GM19043 (cell line): Measurements from ENCODE around the gene HILPDA.
"Not testable (repeated sequence)": the region's sequence is repeated elsewhere in the genome, so short reads cannot be mapped to it uniquely, and the experiment has no call there.

Experiments used
- ATAC-seq: cut with Tn5 transposase; IDR thresholded peaks from one replicate; pipeline ENCODE4 v1.9.1; 2021; ENCODE audit warnings: low read depth; ENCODE audit not compliant: unreplicated experiment

The HILPDA gene

GRCh38 chr7:128431221-128431620 lies 24.5 kb upstream of the HILPDA start:
- no peak for ATAC-seq

- no peak for ATAC-seq
Observed at GRCh38 chr7:128431754-128432153, 23.9 kb upstream of the HILPDA start.

- ATAC-seq: no peak
Observed at GRCh38 chr7:128434413-128435326, 21.0 kb upstream of the HILPDA start.

- no peak for ATAC-seq
Observed at GRCh38 chr7:128435327-128435686, 20.4 kb upstream of the HILPDA start.

GRCh38 chr7:128437426-128438332 lies 18.0 kb upstream of the HILPDA start:
- peak; percentile 72 for ATAC-seq

GRCh38 chr7:128442356-128442755 lies 13.3 kb upstream of the HILPDA start:
- ATAC-seq: no peak

- ATAC-seq: no peak
Observed at GRCh38 chr7:128443831-128444600, 11.7 kb upstream of the HILPDA start.

GRCh38 chr7:128446306-128446705 lies 9.4 kb upstream of the HILPDA start:
- ATAC-seq: no peak

- no peak for ATAC-seq
Observed at GRCh38 chr7:128447941-128448564, 7.6 kb upstream of the HILPDA start.

GRCh38 chr7:128448751-128449302 lies 6.9 kb upstream of the HILPDA start:
- ATAC-seq: no peak

- ATAC-seq: no peak
Observed at GRCh38 chr7:128450409-128450808, 5.3 kb upstream of the HILPDA start.

GRCh38 chr7:128450913-128451312 lies 4.8 kb upstream of the HILPDA start:
- no peak for ATAC-seq

GRCh38 chr7:128452552-128452951 lies 3.1 kb upstream of the HILPDA start:
- no peak for ATAC-seq

- no peak for ATAC-seq
Observed at GRCh38 chr7:128453836-128454804, 1.6 kb upstream of the HILPDA start.

- no peak for ATAC-seq
Observed at GRCh38 chr7:128454808-128455542, 703 bp upstream of the HILPDA start.

GRCh38 chr7:128456255-128456725 lies 612 bp downstream of the HILPDA start:
- peak; percentile 2 for ATAC-seq

GRCh38 chr7:128457385-128457784 lies 1.7 kb downstream of the HILPDA start:
- not testable (repeated sequence) for ATAC-seq

- ATAC-seq: peak; percentile 15
Observed at GRCh38 chr7:128458956-128459355, 3.3 kb downstream of the HILPDA start.
